Measurements from ENCODE around the gene WDR72. TPM values are rescaled to one million over a fixed set of nuclear protein-coding genes. Genes with fewer than 3 reads are reported as not detected.

The WDR72 gene
- total and polyA plus RNA-seq, 2 of the 4 experiments (the other 2 are of a cell fraction): not detected

GRCh38 chr15:53563627-53564026 is 195.8 kb downstream of the WDR72 start:
- H3K4ac ChIP-seq (ENCODE audit: low read depth, low read length): no peak overlapping the region
- H2AFZ ChIP-seq (replicated peaks; ENCODE audit: low read length, poor library complexity): no peak overlapping the region
- H3K27me3 ChIP-seq (ENCODE audit: control insufficient read depth, insufficient read depth, low read length): no peaks in the 10 kb centered on the region
- H3K9me1 ChIP-seq (ENCODE audit: insufficient read depth, low read length): no peaks in the 10 kb centered on the region
- no peak overlapping the region for H2BK5ac ChIP-seq (ENCODE audit: low read depth, low read length, poor library complexity, severe bottlenecking)
- POLR2A ChIA-PET (ENCODE audit: unreplicated experiment): no interaction called here
- no peak overlapping the region for H2AK5ac ChIP-seq (ENCODE audit: low read depth, low read length)
- intact Hi-C loops (cut with micrococcal nuclease): no loop called here
- H2BK120ac ChIP-seq (ENCODE audit: low read depth, low read length): no peak overlapping the region
- dilution Hi-C loops (cut with HindIII; ENCODE audit: low sequenced_read_pairs, unreplicated experiment): no loop called here
- H3K56ac ChIP-seq (ENCODE audit: extremely low read depth, insufficient read depth, low read length): no peak overlapping the region
- H4K8ac ChIP-seq (ENCODE audit: low read depth in 2 of 2, low read length in 2 of 2): no peak overlapping the region
- H2AK9ac ChIP-seq (replicated peaks; ENCODE audit: low read depth, low read length, poor library complexity): no peak overlapping the region
- no peak overlapping the region for H3K18ac ChIP-seq (ENCODE audit: low read depth, low read length)
- H3K23ac ChIP-seq (ENCODE audit: low read depth, low read length): no peak overlapping the region
- H3K14ac ChIP-seq (replicated peaks; ENCODE audit: low read depth, low read length): no peak overlapping the region
- H3K4me2 ChIP-seq (ENCODE audit: low read depth, low read length): no peak overlapping the region
- in situ Hi-C loops (cut with MboI; ENCODE audit: low sequenced_read_pairs): no loop called here
- H4K5ac ChIP-seq (ENCODE audit: low read depth, low read length): no peak overlapping the region
- no peaks in the 10 kb centered on the region for H3K4me1 ChIP-seq (ENCODE audit: control insufficient read depth, insufficient read depth, low read length)
- H3K36me3 ChIP-seq (ENCODE audit: control insufficient read depth, insufficient read depth, low read length): no peaks in the 10 kb centered on the region
- 70% methylated on average over 2 of the region's 4 CpGs; no CpG with 5 or more reads in 1 of the 2 experiments for WGBS, 2 experiments (ENCODE audit: extremely low coverage in 2 of 2, insufficient read length in 1 of 2)
- no peak overlapping the region for H2BK20ac ChIP-seq (ENCODE audit: low read depth, low read length)
- DNase-seq (no peak), ATAC-seq (ENCODE audit: low read depth) (no peak)
- BruUV-seq (replicated peaks): no TSS peak
- H3K79me1 ChIP-seq (ENCODE audit: low read depth in 1 of 2, low read length in 2 of 2): no peaks in the 10 kb centered on the region
- H3K27ac ChIP-seq (ENCODE audit: insufficient read depth, low read length): no peak overlapping the region
- H4K20me1 ChIP-seq (ENCODE audit: insufficient read depth, low read length): no peaks in the 10 kb centered on the region
- H4K91ac ChIP-seq (ENCODE audit: insufficient read depth, low read depth, low read length): no peak overlapping the region
- peaks cover 4% of the 10 kb centered on the region; the same call in 1 of the 2 replicates for H3K9me3 ChIP-seq (ENCODE audit: control insufficient read depth, insufficient read depth, low read length)
- no peak overlapping the region for H3K4me3 ChIP-seq (ENCODE audit: insufficient read depth, low read depth, low read length)
- no peak overlapping the region for H2BK15ac ChIP-seq (ENCODE audit: low read depth, low read length)
- CTCF ChIA-PET: no interaction called here
- no peak overlapping the region for H3K9ac ChIP-seq (ENCODE audit: low read depth, low read length)
- TF ChIP-seq CTCF (conservative IDR thresholded peaks at IDR 0.05; ENCODE audit: low read depth, low read length) (no peak), RCOR1 (IDR thresholded peaks at IDR 0.05; ENCODE audit: insufficient replicate concordance, low read length) (no peak), USF2 (IDR thresholded peaks at IDR 0.05; ENCODE audit: low read depth, low read length) (no peak), CHD1 (IDR thresholded peaks at IDR 0.05; ENCODE audit: low read depth, low read length) (no peak), BHLHE40 (IDR thresholded peaks at IDR 0.05; ENCODE audit: low read depth, low read length) (no peak), FOS (IDR thresholded peaks at IDR 0.05; ENCODE audit: low read depth, low read length) (no peak), CEBPB (IDR thresholded peaks at IDR 0.05; ENCODE audit: low read depth, low read length) (no peak), MAZ (IDR thresholded peaks at IDR 0.05; ENCODE audit: borderline replicate concordance, low read depth, low read length) (no peak), MAFK (IDR thresholded peaks at IDR 0.05; ENCODE audit: low read depth, low read length) (no peak), RAD21 (IDR thresholded peaks at IDR 0.05; ENCODE audit: low read length) (no peak), ELK1 (IDR thresholded peaks at IDR 0.05; ENCODE audit: borderline replicate concordance, low read depth, low read length) (no peak)

All from IMR-90 (cell line).